PC-9 (cell line): Measurements from ENCODE around the gene SLC9A9. TPM values are rescaled to one million over a fixed set of nuclear protein-coding genes. Genes with fewer than 3 reads are reported as not detected.

ENCODE experiments used
- BruUV-seq: library from RNA; stranded (reverse); fragments of 400-500 nt; replicated peaks from 2 replicates; lab custom pipeline; 2021; lab: Mats Ljungman, UMichigan
- CTCF ChIA-PET: fragments of 300-600 bp; sonication (Branson Sonifier 250); formaldehyde crosslinking; loops from one replicate; lab custom pipeline; 2022; ENCODE audit warnings: antibody characterized with exemption; lab: Charles Lee
- POLR2A ChIA-PET: fragments of 300-600 bp; sonication (Branson Sonifier 250); formaldehyde crosslinking; loops from one replicate; lab custom pipeline; 2022; ENCODE audit warnings: antibody characterized with exemption; ENCODE audit not compliant: unreplicated experiment; lab: Charles Lee
- DNase-seq, 2 experiments: peaks; one replicate each; pipeline versions ENCODE4 v3.0.0 to v3.0.0-alpha.2; 2015 to 2022; ENCODE audit warnings: mixed read lengths in 1 of 2
- H2AFZ ChIP-seq: fragments of 200-600 bp; sonication (generic); 2 replicates; pipeline ENCODE4 v1.8.1; 2017; ENCODE audit warnings: antibody characterized with exemption
- H3F3A ChIP-seq: fragments of 200-600 bp; sonication (generic); 2 replicates; pipeline ENCODE4 v1.8.1; 2017; ENCODE audit warnings: antibody characterized with exemption, mild to moderate bottlenecking, low read depth; ENCODE audit not compliant: insufficient read depth
- H3K27ac ChIP-seq: fragments of 200-600 bp; sonication (generic); 2 replicates; pipeline ENCODE4 v1.6.1; 2016; ENCODE audit warnings: mixed run types
- H3K27me3 ChIP-seq: fragments of 200-600 bp; sonication (generic); 2 replicates; pipeline ENCODE4 v1.6.1; 2016; ENCODE audit warnings: low read depth, mixed run types; ENCODE audit not compliant: insufficient read depth
- H3K36me3 ChIP-seq: fragments of 200-600 bp; sonication (generic); 2 replicates; pipeline ENCODE4 v1.6.1; 2016; ENCODE audit warnings: low read depth, mixed run types
- H3K4me1 ChIP-seq: fragments of 200-600 bp; sonication (generic); replicated peaks from 2 replicates; pipeline ENCODE4 v1.6.1; 2016; ENCODE audit warnings: mixed run types; ENCODE audit not compliant: insufficient read depth
- H3K4me2 ChIP-seq: fragments of 200-600 bp; sonication (generic); 2 replicates; pipeline ENCODE4 v1.6.1; 2017; ENCODE audit warnings: mixed run types
- H3K4me3 ChIP-seq: fragments of 200-600 bp; sonication (generic); 2 replicates; pipeline ENCODE4 v1.6.1; 2016; ENCODE audit warnings: mixed run types
- H3K79me2 ChIP-seq: fragments of 200-600 bp; sonication (generic); 2 replicates; pipeline ENCODE4 v1.6.1; 2017; ENCODE audit warnings: low read depth, mixed run types
- H3K9me2 ChIP-seq: fragments of 200-600 bp; sonication (generic); 2 replicates; pipeline ENCODE4 v1.8.1; 2017; ENCODE audit warnings: mild to moderate bottlenecking; ENCODE audit not compliant: insufficient read depth
- H3K9me3 ChIP-seq: fragments of 200-600 bp; sonication (generic); 2 replicates; pipeline ENCODE4 v1.8.1; 2016; ENCODE audit warnings: low read depth; ENCODE audit not compliant: insufficient read depth
- H4K20me1 ChIP-seq: fragments of 200-600 bp; sonication (generic); 2 replicates; pipeline ENCODE4 v1.8.1; 2017; ENCODE audit not compliant: insufficient read depth
- CTCF ChIP-seq: fragments of 200-600 bp; sonication (generic); conservative IDR thresholded peaks from 2 replicates; pipeline ENCODE4 v1.6.1; 2017; ENCODE audit warnings: mixed run types, antibody characterized with exemption, mild to moderate bottlenecking, moderate library complexity
- EZH2 ChIP-seq: fragments of 200-600 bp; sonication (generic); IDR thresholded peaks from 2 replicates; pipeline ENCODE4 v1.8.0; 2017; ENCODE audit warnings: antibody characterized with exemption, low read depth
- intact Hi-C: fragments of 100-400 bp; cut with micrococcal nuclease; formaldehyde crosslinking; loops from one replicate; pipeline ENCODE4 v1.10.0; 2022; ENCODE audit not compliant: unreplicated experiment
- total RNA-seq: library from RNA; stranded (reverse); gene quantifications from 2 replicates; pipeline ENCODE4 v1.2.3, GENCODE V29; 2021

SLC9A9 gene
- total RNA-seq, 1 experiment from 2014 or later: 1.7 TPM

- H3F3A ChIP-seq: no peaks in the 10 kb centered on the region
- intact Hi-C loops: loop anchor here (5.0 kb wide), 1 partner anchor 582 kb away; no protein-coding TSS in a partner anchor
- H3K9me3 ChIP-seq: no peaks in the 10 kb centered on the region
- CTCF ChIA-PET: interaction anchor here (0.7 kb wide), 1 partner anchor 500 kb away, joined by 5 read pairs; no protein-coding TSS in a partner anchor
- no peak overlapping the region for H3K4me2 ChIP-seq
- H3K9me2 ChIP-seq: no peaks in the 10 kb centered on the region
- no peak overlapping the region for H2AFZ ChIP-seq
- BruUV-seq: no TSS peak
- H3K4me3 ChIP-seq: no peak overlapping the region
- POLR2A ChIA-PET: interaction anchor here (0.9 kb wide), 1 partner anchor 35 kb away, joined by 8 read pairs; no protein-coding TSS in a partner anchor
- H3K27ac ChIP-seq: no peak overlapping the region
- no peaks in the 10 kb centered on the region for H3K36me3 ChIP-seq
- peak in 1 of 2 experiments; percentile 51 for DNase-seq
- H3K27me3 ChIP-seq: no peaks in the 10 kb centered on the region
- no peaks in the 10 kb centered on the region for H3K79me2 ChIP-seq
- TF ChIP-seq CTCF (peak; percentile 61), EZH2 (no peak)
- H4K20me1 ChIP-seq: no peaks in the 10 kb centered on the region
- H3K4me1 ChIP-seq: no peaks in the 10 kb centered on the region
Observed at GRCh38 chr3:143644370-143645089, 203.7 kb downstream of the SLC9A9 start.

GRCh38 chr3:143643905-143644304, 204.4 kb downstream of the SLC9A9 start:
- CTCF ChIA-PET: interaction anchor here (0.7 kb wide), 1 partner anchor 499 kb away, joined by 5 read pairs; no protein-coding TSS in a partner anchor
- no peak overlapping the region for H2AFZ ChIP-seq
- no peaks in the 10 kb centered on the region for H3K27me3 ChIP-seq
- H3K4me1 ChIP-seq: no peaks in the 10 kb centered on the region
- no peak overlapping the region for H3K4me3 ChIP-seq
- no peaks in the 10 kb centered on the region for H3K36me3 ChIP-seq
- no peak overlapping the region for H3K27ac ChIP-seq
- H3F3A ChIP-seq: no peaks in the 10 kb centered on the region
- H4K20me1 ChIP-seq: no peaks in the 10 kb centered on the region
- BruUV-seq: no TSS peak
- POLR2A ChIA-PET: interaction anchor here (0.9 kb wide), 1 partner anchor 35 kb away, joined by 8 read pairs; no protein-coding TSS in a partner anchor
- no peaks in the 10 kb centered on the region for H3K79me2 ChIP-seq
- DNase-seq: no peak
- H3K9me3 ChIP-seq: no peaks in the 10 kb centered on the region
- H3K4me2 ChIP-seq: no peak overlapping the region
- H3K9me2 ChIP-seq: no peaks in the 10 kb centered on the region
- intact Hi-C loops: loop anchor here (5.0 kb wide), 1 partner anchor 582 kb away; no protein-coding TSS in a partner anchor
- TF ChIP-seq EZH2: no peak
- TF ChIP-seq CTCF: no peak

- Histone ChIP-seq H3K9me3 (no peaks in the 10 kb centered on the region), H3K36me3 (no peaks in the 10 kb centered on the region), H3F3A (no peaks in the 10 kb centered on the region), H3K4me2 (no peak overlapping the region), H3K4me3 (no peak overlapping the region), H3K4me1 (no peaks in the 10 kb centered on the region), H3K9me2 (no peaks in the 10 kb centered on the region), H3K27ac (no peak overlapping the region), H3K79me2 (no peaks in the 10 kb centered on the region), H3K27me3 (no peaks in the 10 kb centered on the region), H2AFZ (no peak overlapping the region), H4K20me1 (no peaks in the 10 kb centered on the region)
- no TSS peak for BruUV-seq
- no peak for TF ChIP-seq EZH2
- no peak for TF ChIP-seq CTCF
- intact Hi-C loops: loop anchor here (5.0 kb wide), 1 partner anchor 578 kb away; no protein-coding TSS in a partner anchor
- DNase-seq: no peak
- CTCF ChIA-PET: interaction anchor here (0.6 kb wide), 1 partner anchor 596 kb away, joined by 3 read pairs; no protein-coding TSS in a partner anchor
- POLR2A ChIA-PET: interaction anchor here (0.6 kb wide), 1 partner anchor 562 kb away, joined by 3 read pairs; no protein-coding TSS in a partner anchor
Observed at GRCh38 chr3:143640774-143641173, 207.5 kb downstream of the SLC9A9 start.
